Activated B cell treated with CpG ODN at 0.5 μM for 24 hours (primary cell): ENCODE data around the gene RPL4. TPM values are rescaled to one million over a fixed set of nuclear protein-coding genes. Genes with fewer than 3 reads are reported as not detected.

Source experiments
- ATAC-seq: fragments of 200-7000 bp; cut with Tn5 transposase; one replicate; pipeline ENCODE4 v1.10.0; 2021; ENCODE audit warnings: low read depth, mild to moderate bottlenecking, moderate library complexity
- CTCF ChIA-PET: fragments of 350-600 bp; sonication (Branson Sonifier 250); formaldehyde crosslinking; loops from one replicate; lab custom pipeline; 2021; ENCODE audit warnings: antibody characterized with exemption; lab: Charles Lee
- POLR2A ChIA-PET: fragments of 350-600 bp; sonication (Branson Sonifier 250); formaldehyde crosslinking; loops from one replicate; lab custom pipeline; 2021; ENCODE audit warnings: antibody characterized with exemption; lab: Charles Lee
- DNase-seq: peaks from one replicate; pipeline ENCODE4 v3.0.0; 2022
- H3K27ac Mint-ChIP-seq: one replicate; pipeline ENCODE4 v1.8.0; 2020; ENCODE audit warnings: mixed read lengths
- H3K27me3 Mint-ChIP-seq: one replicate; pipeline ENCODE4 v1.8.0; 2021; ENCODE audit warnings: mixed read lengths
- H3K36me3 Mint-ChIP-seq: one replicate; pipeline ENCODE4 v1.8.0; 2021; ENCODE audit warnings: low read depth, mixed read lengths
- H3K4me1 Mint-ChIP-seq: one replicate; pipeline ENCODE4 v1.8.0; 2021; ENCODE audit warnings: mixed read lengths
- H3K4me3 Mint-ChIP-seq: one replicate; pipeline ENCODE4 v1.8.0; 2020; ENCODE audit warnings: mild to moderate bottlenecking, mixed read lengths
- H3K9me3 Mint-ChIP-seq: one replicate; pipeline ENCODE4 v1.8.0; 2020; ENCODE audit warnings: mixed read lengths
- CTCF ChIP-seq: fragments of 200-600 bp; IDR thresholded peaks from one replicate; pipeline ENCODE4 v1.8.0; 2022; ENCODE audit warnings: antibody characterized with exemption, mild to moderate bottlenecking
- intact Hi-C: fragments of 100-400 bp; cut with micrococcal nuclease; formaldehyde crosslinking; loops from one replicate; pipeline ENCODE4 v1.15.1; 2024
- total RNA-seq: library from RNA; stranded (reverse); gene quantifications from 2 replicates; pipeline ENCODE4 v1.2.3, GENCODE V29; 2022

The RPL4 gene
- total RNA-seq, 1 donor from 2014 or later, result 3,690 TPM

DNA sequence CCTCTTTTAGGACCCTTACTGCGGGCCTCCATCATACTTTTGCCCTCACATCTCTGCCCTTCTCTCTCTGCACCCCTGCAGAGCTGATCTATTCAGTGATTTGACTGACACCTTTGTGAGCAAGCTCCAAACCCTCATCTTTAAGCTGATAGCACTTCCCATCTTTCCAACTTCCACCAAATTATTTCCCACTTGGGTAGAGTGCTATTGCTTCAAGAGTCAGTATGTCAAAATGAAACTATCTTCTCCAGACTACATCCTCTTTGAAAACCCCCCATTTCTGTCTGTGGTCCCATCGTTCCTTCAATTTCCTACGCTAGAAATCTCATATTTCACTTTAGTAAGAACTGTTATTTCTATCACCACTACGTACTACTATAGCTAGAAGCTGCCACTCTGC lies 20.2 kb upstream of the RPL4 start:
- TF ChIP-seq CTCF, result no peak
- ATAC-seq, result no peak
- intact Hi-C loops, result no loop called here
- H3K4me3 Mint-ChIP-seq, result no peak overlapping the region
- H3K4me1 Mint-ChIP-seq, result no peaks in the 10 kb centered on the region
- H3K27me3 Mint-ChIP-seq, result no peaks in the 10 kb centered on the region
- POLR2A ChIA-PET, result interaction anchor here (0.6 kb wide), 1 partner anchor 21 kb away, joined by 3 read pairs; no protein-coding TSS in a partner anchor
- CTCF ChIA-PET, result no interaction called here
- peaks cover 48% of the 10 kb centered on the region for H3K36me3 Mint-ChIP-seq
- no peaks in the 10 kb centered on the region for H3K9me3 Mint-ChIP-seq
- no peak overlapping the region for H3K27ac Mint-ChIP-seq
- no peak for DNase-seq

GRCh38 chr15:66523926-66524325 lies 19.3 kb upstream of the RPL4 start:
- no peaks in the 10 kb centered on the region for H3K27me3 Mint-ChIP-seq
- POLR2A ChIA-PET, result no interaction called here
- no peak overlapping the region for H3K4me3 Mint-ChIP-seq
- H3K36me3 Mint-ChIP-seq, result peaks cover 44% of the 10 kb centered on the region
- CTCF ChIA-PET, result no interaction called here
- ATAC-seq (no peak), DNase-seq (no peak)
- no peak for TF ChIP-seq CTCF
- no peaks in the 10 kb centered on the region for H3K9me3 Mint-ChIP-seq
- H3K27ac Mint-ChIP-seq, result no peak overlapping the region
- intact Hi-C loops, result no loop called here
- H3K4me1 Mint-ChIP-seq, result no peaks in the 10 kb centered on the region

DNA sequence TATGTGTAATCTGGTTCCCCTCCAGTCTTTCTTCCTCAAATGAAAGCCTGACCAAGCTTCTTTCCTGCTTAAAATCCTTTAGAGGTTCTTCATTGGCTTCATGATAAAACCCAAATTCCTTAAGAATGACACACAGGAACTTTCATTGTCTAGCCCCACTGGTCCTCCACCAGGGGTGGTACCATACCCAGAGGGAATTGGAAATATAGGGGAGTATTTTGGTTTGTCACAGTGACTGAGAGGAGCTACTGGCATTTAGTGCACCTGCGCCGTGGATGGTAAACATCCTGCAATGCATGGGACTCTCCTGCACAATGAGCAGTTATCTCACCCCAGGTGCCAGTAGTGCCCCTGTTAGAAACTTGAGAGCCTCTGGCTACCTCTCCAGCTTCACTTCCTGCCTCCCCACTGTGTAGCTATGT lies 11.3 kb upstream of the RPL4 start:
- no peak for DNase-seq
- no peaks in the 10 kb centered on the region for H3K4me1 Mint-ChIP-seq
- H3K9me3 Mint-ChIP-seq, result no peaks in the 10 kb centered on the region
- no peak overlapping the region for H3K4me3 Mint-ChIP-seq
- intact Hi-C loops, result no loop called here
- CTCF ChIA-PET, result no interaction called here
- no peaks in the 10 kb centered on the region for H3K27me3 Mint-ChIP-seq
- no peak overlapping the region for H3K27ac Mint-ChIP-seq
- ATAC-seq, result no peak
- POLR2A ChIA-PET, result interaction anchor here (1.1 kb wide), 1 partner anchor 11 kb away, joined by 4 read pairs; the partner anchor contains the start of genes RPL4 and ZWILCH
- no peak for TF ChIP-seq CTCF
- H3K36me3 Mint-ChIP-seq, result peaks cover 36% of the 10 kb centered on the region

GRCh38 chr15:66514586-66514985 lies 9.9 kb upstream of the RPL4 start:
- Mint-ChIP-seq H3K4me1 (no peaks in the 10 kb centered on the region), H3K9me3 (no peaks in the 10 kb centered on the region), H3K36me3 (peaks cover 37% of the 10 kb centered on the region), H3K27me3 (no peaks in the 10 kb centered on the region), H3K4me3 (no peak overlapping the region), H3K27ac (no peak overlapping the region)
- no peak for DNase-seq
- intact Hi-C loops, result no loop called here
- no peak for ATAC-seq
- TF ChIP-seq CTCF, result no peak
- ChIA-PET POLR2A (interaction anchor here (0.7 kb wide), 1 partner anchor 201 kb away, joined by 6 read pairs; no protein-coding TSS in a partner anchor), CTCF (no interaction called here)

- no peak for TF ChIP-seq CTCF
- intact Hi-C loops, result loop anchor here (10.0 kb wide), 3 partner anchors 746 to 1326 kb away; partner anchors contain the start of genes AAGAB, IQCH and RNU5B-1
- H3K9me3 Mint-ChIP-seq, result no peaks in the 10 kb centered on the region
- H3K27me3 Mint-ChIP-seq, result no peaks in the 10 kb centered on the region
- no peak for DNase-seq
- H3K4me1 Mint-ChIP-seq, result peaks cover 21% of the 10 kb centered on the region
- POLR2A ChIA-PET, result interaction anchor here (0.7 to 1.2 kb wide), 3 partner anchors 10 to 985 kb away, joined by 3 to 4 read pairs (median 4); partner anchors contain the start of genes MAP2K1 and SNAPC5
- no peak overlapping the region for H3K4me3 Mint-ChIP-seq
- peaks cover 25% of the 10 kb centered on the region for H3K36me3 Mint-ChIP-seq
- no peak for ATAC-seq
- CTCF ChIA-PET, result interaction anchor here (1.4 kb wide), 1 partner anchor 10 kb away, joined by 5 read pairs; no protein-coding TSS in a partner anchor
- H3K27ac Mint-ChIP-seq, result no peak overlapping the region
Observed at GRCh38 chr15:66508293-66508883, 3.7 kb upstream of the RPL4 start.
